GM12878 (cell line): ENCODE results near the gene AXL. TPM values are rescaled to one million over a fixed set of nuclear protein-coding genes. Genes with fewer than 3 reads are reported as not detected.

Source experiments
- ATAC-seq: fragments of 200-7000 bp; cut with Tn5 transposase; 3 replicates; pipeline ENCODE4 v1.9.1; 2020; ENCODE audit warnings: mild to moderate bottlenecking, moderate library complexity
- BruUV-seq: library from RNA; stranded (reverse); fragments of 400-500 nt; replicated peaks from 2 replicates; lab custom pipeline; 2021; lab: Mats Ljungman, UMichigan
- CTCF ChIA-PET: fragments of 300-600 bp; sonication (Branson Sonifier 250); formaldehyde crosslinking; extraction: SDS; loops from one replicate; lab custom pipeline; 2021; ENCODE audit warnings: inconsistent platforms; lab: Yijun Ruan, JAX
- POLR2A ChIA-PET: fragments of 350-600 bp; formaldehyde crosslinking; extraction: SDS; loops from one replicate; lab custom pipeline; 2021; ENCODE audit warnings: inconsistent platforms; lab: Charles Lee
- RAD21 ChIA-PET: fragments of 300-600 bp; sonication (Branson Sonifier 250); formaldehyde crosslinking; loops from one replicate; lab custom pipeline; 2023; ENCODE audit warnings: antibody characterized with exemption; ENCODE audit not compliant: unreplicated experiment; lab: Charles Lee
- SMC1A ChIA-PET: fragments of 300-600 bp; sonication (Branson Sonifier 250); formaldehyde crosslinking; loops from one replicate; lab custom pipeline; 2023; ENCODE audit not compliant: unreplicated experiment, uncharacterized antibody; lab: Charles Lee
- DNase-seq: peaks from one replicate; pipeline ENCODE4 v3.0.0-alpha.2; 2011; ENCODE audit warnings: low read depth, low spot score
- FAIRE-seq: peaks from 3 replicates; lab custom pipeline; 2011; peaks lifted over from hg19 to GRCh38; lab: Jason Lieb, UNC
- H2AFZ ChIP-seq: 2 replicates; pipeline ENCODE4 v1.6.0; 2011; ENCODE audit warnings: low read depth, low read length, control low read depth; ENCODE audit not compliant: control insufficient read depth
- H3K27ac ChIP-seq: 2 replicates; pipeline ENCODE4 v1.5.1; 2011; ENCODE audit warnings: control low read depth; ENCODE audit not compliant: control insufficient read depth, insufficient read depth
- H3K27me3 ChIP-seq, 2 experiments: replicated peaks in 1 of 2; 2 replicates each; pipeline versions ENCODE4 v1.6.0 to v1.6.1; 2011; ENCODE audit warnings: low read length in 1 of 2; ENCODE audit not compliant: control insufficient read depth in 2 of 2, insufficient read depth in 2 of 2
- H3K36me3 ChIP-seq, 2 experiments: 2 replicates each; pipeline ENCODE4 v1.5.1; 2011; ENCODE audit warnings: low read length in 1 of 2; ENCODE audit not compliant: control insufficient read depth in 2 of 2, insufficient read depth in 2 of 2
- H3K4me1 ChIP-seq: 2 replicates; pipeline ENCODE4 v1.6.1; 2011; ENCODE audit warnings: mild to moderate bottlenecking, low read length, moderate library complexity, mixed read lengths; ENCODE audit not compliant: control insufficient read depth, insufficient read depth
- H3K4me2 ChIP-seq: 2 replicates; pipeline ENCODE4 v1.6.0; 2011; ENCODE audit warnings: control low read depth; ENCODE audit not compliant: control insufficient read depth, insufficient read depth
- H3K4me3 ChIP-seq: fragments of 200-600 bp; sonication (generic); 2 replicates; pipeline ENCODE4 v1.5.1; 2016
- H3K79me2 ChIP-seq: 2 replicates; pipeline ENCODE4 v1.6.0; 2011; ENCODE audit warnings: low read length; ENCODE audit not compliant: control insufficient read depth, insufficient read depth
- H3K9ac ChIP-seq: 2 replicates; pipeline ENCODE4 v1.8.0; 2011; ENCODE audit warnings: low read length, control low read depth, mixed read lengths; ENCODE audit not compliant: control insufficient read depth, insufficient read depth
- H3K9me3 ChIP-seq: replicated peaks from 3 replicates; pipeline ENCODE4 v1.5.1; 2011; ENCODE audit warnings: mild to moderate bottlenecking, low read length; ENCODE audit not compliant: control insufficient read depth, insufficient read depth
- H4K20me1 ChIP-seq: 2 replicates; pipeline ENCODE4 v1.6.0; 2011; ENCODE audit not compliant: control insufficient read depth, insufficient read depth
- POLR2AphosphoS2 ChIP-seq: IDR thresholded peaks from 2 replicates; pipeline ENCODE4 v1.6.1; 2011; ENCODE audit warnings: low read depth, mild to moderate bottlenecking, low read length, improper control_type of control experiment, moderate library complexity
- WGBS: methylation state at CpG from one replicate; pipeline ENCODE4 v1.1.6; 2016; ENCODE audit warnings: low lambda C conversion rate; ENCODE audit not compliant: insufficient replicate concordance, insufficient coverage; ENCODE audit errors: missing lambda C conversion rate; 5-methylcytosine and 5-hydroxymethylcytosine counted together
- in situ Hi-C: fragments of 300-500 bp; cut with MboI; formaldehyde crosslinking; loops from 9 replicates; pipeline ENCODE4 v1.14.3; 2018; ENCODE audit warnings: mixed read lengths
- intact Hi-C: fragments of 100-400 bp; cut with micrococcal nuclease; formaldehyde crosslinking; loops from one replicate; pipeline ENCODE4 v1.14.2; 2022; ENCODE audit not compliant: unreplicated experiment
- polyA plus RNA-seq, 11 experiments: library from polyadenylated mRNA; depleted of rRNA in 4 of 11; unstranded in 6 of 11; stranded (reverse) in 5 of 11; fragments of >200 nt; fragmentation: Nextera tagmentation in 4 of 11; fragmentation: Illumina TruSeq in 1 of 11; extraction: Ambion mirVana in 4 of 11; extraction: Trizol in 1 of 11; gene quantifications; 1 replicate in 1 of 11; 2 replicates in 10 of 11; pipeline versions ENCODE4 v1.2.1 to v1.2.3, GENCODE V29; 2011 to 2016; ENCODE audit warnings: inconsistent platforms in 2 of 11, missing spikeins in 2 of 11, low read depth in 1 of 11
- total RNA-seq, 4 experiments: library from RNA; depleted of rRNA in 3 of 4; stranded (reverse); fragments of >200 nt in 3 of 4; fragmentation: Illumina TruSeq in 1 of 4; extraction: Trizol in 1 of 4; gene quantifications; 2 replicates each; pipeline versions ENCODE4 v1.2.1 to v1.2.3, GENCODE V29; 2013 to 2021
- TF ChIP-seq, protein P1 (sequence below): IDR thresholded peaks from 2 replicates; pipeline ENCODE4 v1.6.1; 2012; ENCODE audit warnings: low read depth, low read length, improper control_type of control experiment
- TF ChIP-seq, protein P2 (sequence below): fragments of 150-350 bp; IDR thresholded peaks from 2 replicates; pipeline ENCODE4 v1.6.1; 2014; ENCODE audit warnings: mild to moderate bottlenecking, low read depth, low read length
- TF ChIP-seq, protein P3 (sequence below): fragments of 450-650 bp; IDR thresholded peaks from 2 replicates; pipeline ENCODE4 v1.6.1; 2017; ENCODE audit warnings: mild to moderate bottlenecking, moderate library complexity
- TF ChIP-seq, protein P4 (sequence below): fragments of 450-650 bp; IDR thresholded peaks from 2 replicates; pipeline ENCODE4 v1.6.1; 2016; ENCODE audit warnings: mild to moderate bottlenecking, moderate library complexity, borderline replicate concordance
- TF ChIP-seq, protein P5 (sequence below): fragments of 450-650 bp; IDR thresholded peaks from 2 replicates; pipeline ENCODE4 v1.6.1; 2017; ENCODE audit warnings: low read depth, mild to moderate bottlenecking, moderate library complexity
- TF ChIP-seq, protein P6 (sequence below): IDR thresholded peaks from 2 replicates; pipeline ENCODE4 v1.6.1; 2011; ENCODE audit warnings: mild to moderate bottlenecking, low read depth, low read length, moderate library complexity; ENCODE audit not compliant: insufficient replicate concordance

Gene AXL
- total and polyA plus RNA-seq, 10 of the 15 experiments (the other 5 are each of a cell fraction or from before 2014, with no cell fraction given), result under 0.01 to 0.33 (median 0.07) TPM; not detected in 4

DNA sequence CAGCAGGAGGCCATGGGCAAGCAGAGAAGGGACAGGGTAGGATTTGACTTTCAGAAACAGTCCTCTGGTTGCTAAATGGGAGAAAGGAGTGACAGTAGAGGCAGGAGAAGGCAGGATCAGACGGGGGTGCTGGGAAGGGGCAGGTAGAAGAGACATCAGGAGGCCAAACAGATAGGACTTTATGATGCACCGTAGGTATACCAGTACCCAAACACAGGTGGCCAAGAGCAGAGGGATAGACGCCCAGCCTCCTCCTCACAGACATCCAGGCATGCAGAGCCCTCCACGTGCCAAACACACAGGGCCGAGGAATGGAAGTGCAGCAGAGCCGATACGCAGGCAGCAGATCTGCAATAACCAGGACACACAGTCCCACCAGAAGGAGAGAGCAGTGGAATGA is 1.3 kb upstream of the AXL start:
- Histone ChIP-seq H3K79me2 (no peaks in the 10 kb centered on the region), H3K4me1 (no peaks in the 10 kb centered on the region), H3K9me3 (no peaks in the 10 kb centered on the region), H3K9ac (no peak overlapping the region), H3K27ac (no peak overlapping the region), H3K4me2 (no peak overlapping the region), H2AFZ (no peak overlapping the region), H3K4me3 (no peak overlapping the region), H3K36me3 (no peaks in the 10 kb centered on the region), H3K27me3 (peaks cover 0 to 4% of the 10 kb centered on the region in 2 experiments; a peak in 2 of 4 replicates), H4K20me1 (no peaks in the 10 kb centered on the region)
- intact Hi-C loops (no loop called here), in situ Hi-C loops (no loop called here)
- DNase-seq (no peak), ATAC-seq (no peak), FAIRE-seq (no peak)
- ChIA-PET RAD21 (no interaction called here), POLR2A (interaction anchor here (0.6 kb wide), 1 partner anchor 211 kb away, joined by 3 read pairs; no protein-coding TSS in a partner anchor), SMC1A (interaction anchor here (0.6 kb wide), 1 partner anchor 1965 kb away, joined by 3 read pairs; no protein-coding TSS in a partner anchor), CTCF (no interaction called here)
- WGBS, result 34% methylated on average over 7 of the region's 7 CpGs
- no TSS peak for BruUV-seq
- TF ChIP-seq, protein P1, sequence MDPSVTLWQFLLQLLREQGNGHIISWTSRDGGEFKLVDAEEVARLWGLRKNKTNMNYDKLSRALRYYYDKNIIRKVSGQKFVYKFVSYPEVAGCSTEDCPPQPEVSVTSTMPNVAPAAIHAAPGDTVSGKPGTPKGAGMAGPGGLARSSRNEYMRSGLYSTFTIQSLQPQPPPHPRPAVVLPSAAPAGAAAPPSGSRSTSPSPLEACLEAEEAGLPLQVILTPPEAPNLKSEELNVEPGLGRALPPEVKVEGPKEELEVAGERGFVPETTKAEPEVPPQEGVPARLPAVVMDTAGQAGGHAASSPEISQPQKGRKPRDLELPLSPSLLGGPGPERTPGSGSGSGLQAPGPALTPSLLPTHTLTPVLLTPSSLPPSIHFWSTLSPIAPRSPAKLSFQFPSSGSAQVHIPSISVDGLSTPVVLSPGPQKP, result no peak
- TF ChIP-seq, protein P2, sequence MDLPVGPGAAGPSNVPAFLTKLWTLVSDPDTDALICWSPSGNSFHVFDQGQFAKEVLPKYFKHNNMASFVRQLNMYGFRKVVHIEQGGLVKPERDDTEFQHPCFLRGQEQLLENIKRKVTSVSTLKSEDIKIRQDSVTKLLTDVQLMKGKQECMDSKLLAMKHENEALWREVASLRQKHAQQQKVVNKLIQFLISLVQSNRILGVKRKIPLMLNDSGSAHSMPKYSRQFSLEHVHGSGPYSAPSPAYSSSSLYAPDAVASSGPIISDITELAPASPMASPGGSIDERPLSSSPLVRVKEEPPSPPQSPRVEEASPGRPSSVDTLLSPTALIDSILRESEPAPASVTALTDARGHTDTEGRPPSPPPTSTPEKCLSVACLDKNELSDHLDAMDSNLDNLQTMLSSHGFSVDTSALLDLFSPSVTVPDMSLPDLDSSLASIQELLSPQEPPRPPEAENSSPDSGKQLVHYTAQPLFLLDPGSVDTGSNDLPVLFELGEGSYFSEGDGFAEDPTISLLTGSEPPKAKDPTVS, result no peak
- TF ChIP-seq, protein P3, sequence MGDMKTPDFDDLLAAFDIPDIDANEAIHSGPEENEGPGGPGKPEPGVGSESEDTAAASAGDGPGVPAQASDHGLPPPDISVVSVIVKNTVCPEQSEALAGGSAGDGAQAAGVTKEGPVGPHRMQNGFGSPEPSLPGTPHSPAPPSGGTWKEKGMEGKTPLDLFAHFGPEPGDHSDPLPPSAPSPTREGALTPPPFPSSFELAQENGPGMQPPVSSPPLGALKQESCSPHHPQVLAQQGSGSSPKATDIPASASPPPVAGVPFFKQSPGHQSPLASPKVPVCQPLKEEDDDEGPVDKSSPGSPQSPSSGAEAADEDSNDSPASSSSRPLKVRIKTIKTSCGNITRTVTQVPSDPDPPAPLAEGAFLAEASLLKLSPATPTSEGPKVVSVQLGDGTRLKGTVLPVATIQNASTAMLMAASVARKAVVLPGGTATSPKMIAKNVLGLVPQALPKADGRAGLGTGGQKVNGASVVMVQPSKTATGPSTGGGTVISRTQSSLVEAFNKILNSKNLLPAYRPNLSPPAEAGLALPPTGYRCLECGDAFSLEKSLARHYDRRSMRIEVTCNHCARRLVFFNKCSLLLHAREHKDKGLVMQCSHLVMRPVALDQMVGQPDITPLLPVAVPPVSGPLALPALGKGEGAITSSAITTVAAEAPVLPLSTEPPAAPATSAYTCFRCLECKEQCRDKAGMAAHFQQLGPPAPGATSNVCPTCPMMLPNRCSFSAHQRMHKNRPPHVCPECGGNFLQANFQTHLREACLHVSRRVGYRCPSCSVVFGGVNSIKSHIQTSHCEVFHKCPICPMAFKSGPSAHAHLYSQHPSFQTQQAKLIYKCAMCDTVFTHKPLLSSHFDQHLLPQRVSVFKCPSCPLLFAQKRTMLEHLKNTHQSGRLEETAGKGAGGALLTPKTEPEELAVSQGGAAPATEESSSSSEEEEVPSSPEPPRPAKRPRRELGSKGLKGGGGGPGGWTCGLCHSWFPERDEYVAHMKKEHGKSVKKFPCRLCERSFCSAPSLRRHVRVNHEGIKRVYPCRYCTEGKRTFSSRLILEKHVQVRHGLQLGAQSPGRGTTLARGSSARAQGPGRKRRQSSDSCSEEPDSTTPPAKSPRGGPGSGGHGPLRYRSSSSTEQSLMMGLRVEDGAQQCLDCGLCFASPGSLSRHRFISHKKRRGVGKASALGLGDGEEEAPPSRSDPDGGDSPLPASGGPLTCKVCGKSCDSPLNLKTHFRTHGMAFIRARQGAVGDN, result no peak
- TF ChIP-seq POLR2AphosphoS2, result no peak
- TF ChIP-seq, protein P4, sequence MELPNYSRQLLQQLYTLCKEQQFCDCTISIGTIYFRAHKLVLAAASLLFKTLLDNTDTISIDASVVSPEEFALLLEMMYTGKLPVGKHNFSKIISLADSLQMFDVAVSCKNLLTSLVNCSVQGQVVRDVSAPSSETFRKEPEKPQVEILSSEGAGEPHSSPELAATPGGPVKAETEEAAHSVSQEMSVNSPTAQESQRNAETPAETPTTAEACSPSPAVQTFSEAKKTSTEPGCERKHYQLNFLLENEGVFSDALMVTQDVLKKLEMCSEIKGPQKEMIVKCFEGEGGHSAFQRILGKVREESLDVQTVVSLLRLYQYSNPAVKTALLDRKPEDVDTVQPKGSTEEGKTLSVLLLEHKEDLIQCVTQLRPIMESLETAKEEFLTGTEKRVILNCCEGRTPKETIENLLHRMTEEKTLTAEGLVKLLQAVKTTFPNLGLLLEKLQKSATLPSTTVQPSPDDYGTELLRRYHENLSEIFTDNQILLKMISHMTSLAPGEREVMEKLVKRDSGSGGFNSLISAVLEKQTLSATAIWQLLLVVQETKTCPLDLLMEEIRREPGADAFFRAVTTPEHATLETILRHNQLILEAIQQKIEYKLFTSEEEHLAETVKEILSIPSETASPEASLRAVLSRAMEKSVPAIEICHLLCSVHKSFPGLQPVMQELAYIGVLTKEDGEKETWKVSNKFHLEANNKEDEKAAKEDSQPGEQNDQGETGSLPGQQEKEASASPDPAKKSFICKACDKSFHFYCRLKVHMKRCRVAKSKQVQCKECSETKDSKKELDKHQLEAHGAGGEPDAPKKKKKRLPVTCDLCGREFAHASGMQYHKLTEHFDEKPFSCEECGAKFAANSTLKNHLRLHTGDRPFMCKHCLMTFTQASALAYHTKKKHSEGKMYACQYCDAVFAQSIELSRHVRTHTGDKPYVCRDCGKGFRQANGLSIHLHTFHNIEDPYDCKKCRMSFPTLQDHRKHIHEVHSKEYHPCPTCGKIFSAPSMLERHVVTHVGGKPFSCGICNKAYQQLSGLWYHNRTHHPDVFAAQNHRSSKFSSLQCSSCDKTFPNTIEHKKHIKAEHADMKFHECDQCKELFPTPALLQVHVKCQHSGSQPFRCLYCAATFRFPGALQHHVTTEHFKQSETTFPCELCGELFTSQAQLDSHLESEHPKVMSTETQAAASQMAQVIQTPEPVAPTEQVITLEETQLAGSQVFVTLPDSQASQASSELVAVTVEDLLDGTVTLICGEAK, result no peak
- TF ChIP-seq, protein P5, sequence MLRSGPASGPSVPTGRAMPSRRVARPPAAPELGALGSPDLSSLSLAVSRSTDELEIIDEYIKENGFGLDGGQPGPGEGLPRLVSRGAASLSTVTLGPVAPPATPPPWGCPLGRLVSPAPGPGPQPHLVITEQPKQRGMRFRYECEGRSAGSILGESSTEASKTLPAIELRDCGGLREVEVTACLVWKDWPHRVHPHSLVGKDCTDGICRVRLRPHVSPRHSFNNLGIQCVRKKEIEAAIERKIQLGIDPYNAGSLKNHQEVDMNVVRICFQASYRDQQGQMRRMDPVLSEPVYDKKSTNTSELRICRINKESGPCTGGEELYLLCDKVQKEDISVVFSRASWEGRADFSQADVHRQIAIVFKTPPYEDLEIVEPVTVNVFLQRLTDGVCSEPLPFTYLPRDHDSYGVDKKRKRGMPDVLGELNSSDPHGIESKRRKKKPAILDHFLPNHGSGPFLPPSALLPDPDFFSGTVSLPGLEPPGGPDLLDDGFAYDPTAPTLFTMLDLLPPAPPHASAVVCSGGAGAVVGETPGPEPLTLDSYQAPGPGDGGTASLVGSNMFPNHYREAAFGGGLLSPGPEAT, result no peak
- TF ChIP-seq, protein P6, sequence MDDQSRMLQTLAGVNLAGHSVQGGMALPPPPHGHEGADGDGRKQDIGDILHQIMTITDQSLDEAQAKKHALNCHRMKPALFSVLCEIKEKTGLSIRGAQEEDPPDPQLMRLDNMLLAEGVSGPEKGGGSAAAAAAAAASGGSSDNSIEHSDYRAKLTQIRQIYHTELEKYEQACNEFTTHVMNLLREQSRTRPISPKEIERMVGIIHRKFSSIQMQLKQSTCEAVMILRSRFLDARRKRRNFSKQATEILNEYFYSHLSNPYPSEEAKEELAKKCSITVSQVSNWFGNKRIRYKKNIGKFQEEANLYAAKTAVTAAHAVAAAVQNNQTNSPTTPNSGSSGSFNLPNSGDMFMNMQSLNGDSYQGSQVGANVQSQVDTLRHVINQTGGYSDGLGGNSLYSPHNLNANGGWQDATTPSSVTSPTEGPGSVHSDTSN, result no peak
